T-helper 17 cell (primary cell): ENCODE results near the gene LDHAL6B. TPM values are rescaled to one million over a fixed set of nuclear protein-coding genes. Genes with fewer than 3 reads are reported as not detected.

ENCODE experiments used
- ATAC-seq: fragments of 150-1000 bp; cut with Tn5 transposase; 2 replicates; pipeline ENCODE4 v1.10.0; 2021; ENCODE audit warnings: mild to moderate bottlenecking, moderate library complexity
- DNase-seq, 3 donors: peaks; one replicate each; pipeline versions ENCODE4 v3.0.0 to v3.0.0-alpha.2; 2020 to 2021
- H3K9me3 ChIP-seq: one replicate; pipeline ENCODE4 v1.7.0; 2013; ENCODE audit warnings: low read length, mild to moderate bottlenecking; ENCODE audit not compliant: control insufficient read depth, poor library complexity, severe bottlenecking
- H3K27ac Mint-ChIP-seq: one replicate; pipeline ENCODE4 v1.8.0; 2022; ENCODE audit warnings: mild to moderate bottlenecking, moderate library complexity, mixed read lengths
- H3K27me3 Mint-ChIP-seq: one replicate; pipeline ENCODE4 v1.8.0; 2022; ENCODE audit warnings: mixed read lengths
- H3K36me3 Mint-ChIP-seq: one replicate; pipeline ENCODE4 v1.8.0; 2022; ENCODE audit warnings: low read depth, mixed read lengths
- H3K4me1 Mint-ChIP-seq: one replicate; pipeline ENCODE4 v1.8.0; 2022; ENCODE audit warnings: mild to moderate bottlenecking, mixed read lengths
- H3K4me3 Mint-ChIP-seq: one replicate; pipeline ENCODE4 v1.8.0; 2022; ENCODE audit warnings: mild to moderate bottlenecking, moderate library complexity, mixed read lengths
- total RNA-seq, 4 donors: library from RNA in 2 of 4; stranded (reverse) in 2 of 4; gene quantifications; one replicate each; pipeline ENCODE4 v1.2.3 and lab custom pipeline; 2022 to 2026

The LDHAL6B gene
- total RNA-seq, 2 donors from 2014 or later: not detected

GRCh38 chr15:59186501-59186900 is 20.1 kb upstream of the LDHAL6B start:
- ATAC-seq (no peak), DNase-seq (no peak)
- Mint-ChIP-seq H3K4me1 (no peaks in the 10 kb centered on the region), H3K36me3 (peaks cover 3% of the 10 kb centered on the region), H3K4me3 (no peak overlapping the region), H3K27me3 (peaks cover 13% of the 10 kb centered on the region), H3K27ac (no peak overlapping the region)
- no peaks in the 10 kb centered on the region for H3K9me3 ChIP-seq

DNA sequence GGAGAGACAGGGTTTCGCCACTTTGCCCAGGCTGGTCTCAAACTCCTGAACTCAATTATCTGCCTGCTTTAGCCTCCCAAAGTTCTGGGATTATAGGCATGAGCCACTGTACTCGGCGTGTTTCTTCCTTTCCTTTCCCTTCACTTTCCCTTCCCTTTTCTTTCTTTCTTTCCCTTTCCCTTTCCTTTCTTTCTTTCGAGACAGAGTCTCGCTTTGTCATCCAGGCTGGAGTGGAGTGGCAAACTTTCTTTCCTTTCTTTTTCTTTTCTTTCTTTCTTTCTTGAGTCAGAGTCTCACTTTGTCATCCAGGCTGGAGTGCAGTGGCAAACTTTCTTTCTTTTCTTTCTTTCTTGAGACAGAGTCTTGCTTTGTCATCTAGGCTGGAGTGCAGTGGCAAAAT is 17.4 kb upstream of the LDHAL6B start:
- Mint-ChIP-seq H3K27ac (no peak overlapping the region), H3K36me3 (peaks cover 3% of the 10 kb centered on the region), H3K4me1 (no peaks in the 10 kb centered on the region), H3K4me3 (no peak overlapping the region), H3K27me3 (peaks cover 30% of the 10 kb centered on the region)
- DNase-seq (no peak), ATAC-seq (no peak)
- no peaks in the 10 kb centered on the region for H3K9me3 ChIP-seq

DNA sequence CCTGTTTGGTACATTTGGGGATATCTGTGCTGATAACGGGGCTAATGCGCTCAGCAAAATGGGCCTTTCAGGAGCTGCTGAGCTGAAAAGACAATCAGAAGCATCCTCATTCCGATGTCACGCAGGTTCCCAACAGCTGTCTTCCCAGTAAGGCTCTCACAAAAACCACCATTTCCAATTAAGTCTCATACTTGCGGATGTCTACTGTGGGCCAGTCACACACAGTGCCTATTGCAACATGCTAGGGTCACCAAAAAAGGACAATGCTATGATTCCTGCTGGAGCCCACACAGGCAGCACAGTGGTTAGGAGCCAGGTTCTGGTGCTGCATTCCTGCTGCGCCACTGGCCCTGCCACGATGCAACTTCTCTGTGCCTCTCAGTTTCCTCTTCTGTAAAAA is 16.4 kb upstream of the LDHAL6B start:
- no peak for ATAC-seq
- DNase-seq: no peak
- peaks cover 30% of the 10 kb centered on the region for H3K27me3 Mint-ChIP-seq
- H3K4me1 Mint-ChIP-seq: no peaks in the 10 kb centered on the region
- no peaks in the 10 kb centered on the region for H3K9me3 ChIP-seq
- H3K4me3 Mint-ChIP-seq: no peak overlapping the region
- H3K27ac Mint-ChIP-seq: no peak overlapping the region
- H3K36me3 Mint-ChIP-seq: peaks cover 3% of the 10 kb centered on the region

DNA sequence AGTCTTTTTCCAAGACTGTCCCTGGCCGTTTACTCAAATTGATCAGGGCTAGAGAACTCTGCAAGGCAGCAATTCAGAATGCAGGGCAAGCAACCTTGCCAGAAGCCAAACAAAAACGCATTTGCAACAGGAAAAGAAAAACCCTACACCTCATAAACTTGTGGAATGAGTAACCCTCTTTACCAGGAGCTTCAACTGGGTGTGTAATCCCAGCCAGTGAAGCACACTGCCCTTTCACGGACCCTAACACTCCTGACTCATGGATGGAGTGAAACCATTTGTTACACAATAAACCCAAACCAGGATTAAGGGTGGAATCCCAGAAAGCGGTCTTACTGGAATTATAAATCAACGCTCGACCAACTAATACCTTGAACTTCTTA is 14.8 kb upstream of the LDHAL6B start:
- ATAC-seq (no peak), DNase-seq (no peak)
- Mint-ChIP-seq H3K27ac (no peak overlapping the region), H3K4me3 (no peak overlapping the region), H3K27me3 (peaks cover 30% of the 10 kb centered on the region), H3K36me3 (peaks cover 3% of the 10 kb centered on the region), H3K4me1 (no peaks in the 10 kb centered on the region)
- H3K9me3 ChIP-seq: no peaks in the 10 kb centered on the region

GRCh38 chr15:59194639-59195325 is 11.9 kb upstream of the LDHAL6B start:
- no peak overlapping the region for H3K27ac Mint-ChIP-seq
- DNase-seq: no peak
- no peaks in the 10 kb centered on the region for H3K9me3 ChIP-seq
- H3K4me1 Mint-ChIP-seq: no peaks in the 10 kb centered on the region
- H3K36me3 Mint-ChIP-seq: no peaks in the 10 kb centered on the region
- no peak for ATAC-seq
- H3K27me3 Mint-ChIP-seq: peaks cover 30% of the 10 kb centered on the region
- no peak overlapping the region for H3K4me3 Mint-ChIP-seq

- Mint-ChIP-seq H3K36me3 (no peaks in the 10 kb centered on the region), H3K4me1 (no peaks in the 10 kb centered on the region), H3K4me3 (no peak overlapping the region), H3K27me3 (peaks cover 18% of the 10 kb centered on the region), H3K27ac (no peak overlapping the region)
- ATAC-seq: no peak
- no peaks in the 10 kb centered on the region for H3K9me3 ChIP-seq
- DNase-seq: no peak
Measured at GRCh38 chr15:59196416-59196815, 10.2 kb upstream of the LDHAL6B start.

DNA sequence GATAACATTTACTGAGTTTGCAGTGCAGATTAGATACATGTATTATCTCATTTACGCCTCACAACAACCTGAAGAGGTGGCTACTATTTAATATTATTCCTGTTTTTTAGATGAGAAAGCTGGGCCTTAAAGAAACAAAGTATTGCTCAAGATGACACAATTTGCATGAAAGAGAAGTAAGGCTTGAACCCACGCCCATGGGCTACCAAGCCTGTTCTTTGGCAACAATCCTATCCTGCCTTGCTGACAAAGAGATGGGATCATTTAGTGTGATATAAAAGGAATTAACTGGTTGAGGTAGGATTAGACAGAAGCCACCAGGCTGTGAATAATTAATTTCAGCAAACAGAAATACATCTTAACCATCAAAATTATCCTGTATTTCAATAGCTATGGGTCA is 9.2 kb upstream of the LDHAL6B start:
- Mint-ChIP-seq H3K27me3 (peaks cover 7% of the 10 kb centered on the region), H3K36me3 (no peaks in the 10 kb centered on the region)

GRCh38 chr15:59199626-59200465 is 6.8 kb upstream of the LDHAL6B start:
- Mint-ChIP-seq H3K36me3 (no peaks in the 10 kb centered on the region), H3K27ac (no peak overlapping the region), H3K4me1 (peaks cover 2% of the 10 kb centered on the region)

More for the DNA sequence above, 9.2 kb upstream of the LDHAL6B start:
- ATAC-seq (no peak), DNase-seq (no peak)
- Mint-ChIP-seq H3K4me1 (no peaks in the 10 kb centered on the region), H3K27ac (no peak overlapping the region), H3K4me3 (no peak overlapping the region)
- H3K9me3 ChIP-seq: no peaks in the 10 kb centered on the region

GRCh38 chr15:59200560-59200959 is 6.1 kb upstream of the LDHAL6B start:
- Mint-ChIP-seq H3K4me3 (no peak overlapping the region), H3K4me1 (peaks cover 2% of the 10 kb centered on the region), H3K36me3 (no peaks in the 10 kb centered on the region), H3K27me3 (no peaks in the 10 kb centered on the region), H3K27ac (no peak overlapping the region)
- H3K9me3 ChIP-seq: no peaks in the 10 kb centered on the region
- DNase-seq: no peak
- ATAC-seq: no peak

More at GRCh38 chr15:59199626-59200465, 6.8 kb upstream of the LDHAL6B start:
- no peaks in the 10 kb centered on the region for H3K27me3 Mint-ChIP-seq
- ATAC-seq: no peak
- H3K4me3 Mint-ChIP-seq: no peak overlapping the region
- no peak for DNase-seq
- no peaks in the 10 kb centered on the region for H3K9me3 ChIP-seq

DNA sequence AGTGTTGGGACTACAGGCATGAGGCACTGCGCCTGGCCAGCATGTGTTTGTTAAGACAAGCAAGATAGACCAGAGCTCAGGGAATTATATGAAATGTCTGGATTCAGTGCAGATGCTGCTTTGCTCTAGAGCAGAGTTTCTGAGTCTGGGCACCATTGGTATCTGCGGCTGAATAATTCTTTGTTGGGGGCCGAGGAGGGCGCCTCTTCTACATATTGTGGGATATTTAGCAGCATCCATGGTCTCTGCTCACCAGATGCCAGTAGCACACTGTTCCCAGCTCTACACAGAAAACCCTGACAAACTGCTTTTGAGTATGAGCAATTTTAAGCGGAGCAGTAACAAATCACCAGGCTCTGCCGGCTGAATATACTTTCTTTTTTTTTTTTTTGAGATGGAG is 3.6 kb upstream of the LDHAL6B start:
- ATAC-seq (no peak), DNase-seq (no peak)
- H3K9me3 ChIP-seq: no peaks in the 10 kb centered on the region
- Mint-ChIP-seq H3K27ac (no peak overlapping the region), H3K4me1 (peaks cover 5% of the 10 kb centered on the region), H3K4me3 (no peak overlapping the region), H3K27me3 (no peaks in the 10 kb centered on the region), H3K36me3 (no peaks in the 10 kb centered on the region)

DNA sequence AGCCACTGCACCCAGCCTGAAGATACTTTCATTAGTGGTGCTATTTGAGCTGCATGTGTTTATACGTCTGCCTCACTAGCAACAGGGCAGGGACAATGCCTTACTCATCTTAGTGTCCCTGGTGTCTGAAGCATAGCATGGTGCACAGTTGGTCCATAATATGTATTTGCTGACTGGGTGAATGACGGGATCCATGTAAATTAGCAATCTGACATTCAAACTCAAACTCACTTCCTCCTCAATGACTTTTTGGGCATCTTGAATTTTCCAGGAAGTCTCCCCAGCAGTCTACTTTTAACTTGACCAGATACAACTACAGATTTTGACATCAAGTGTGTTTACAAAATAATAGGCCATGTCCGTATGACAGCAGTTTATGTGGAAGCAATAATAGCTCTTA is 3.0 kb upstream of the LDHAL6B start:
- ATAC-seq: no peak
- Mint-ChIP-seq H3K4me1 (peaks cover 5% of the 10 kb centered on the region), H3K36me3 (no peaks in the 10 kb centered on the region), H3K4me3 (no peak overlapping the region), H3K27ac (no peak overlapping the region), H3K27me3 (no peaks in the 10 kb centered on the region)
- DNase-seq: no peak
- no peaks in the 10 kb centered on the region for H3K9me3 ChIP-seq

DNA sequence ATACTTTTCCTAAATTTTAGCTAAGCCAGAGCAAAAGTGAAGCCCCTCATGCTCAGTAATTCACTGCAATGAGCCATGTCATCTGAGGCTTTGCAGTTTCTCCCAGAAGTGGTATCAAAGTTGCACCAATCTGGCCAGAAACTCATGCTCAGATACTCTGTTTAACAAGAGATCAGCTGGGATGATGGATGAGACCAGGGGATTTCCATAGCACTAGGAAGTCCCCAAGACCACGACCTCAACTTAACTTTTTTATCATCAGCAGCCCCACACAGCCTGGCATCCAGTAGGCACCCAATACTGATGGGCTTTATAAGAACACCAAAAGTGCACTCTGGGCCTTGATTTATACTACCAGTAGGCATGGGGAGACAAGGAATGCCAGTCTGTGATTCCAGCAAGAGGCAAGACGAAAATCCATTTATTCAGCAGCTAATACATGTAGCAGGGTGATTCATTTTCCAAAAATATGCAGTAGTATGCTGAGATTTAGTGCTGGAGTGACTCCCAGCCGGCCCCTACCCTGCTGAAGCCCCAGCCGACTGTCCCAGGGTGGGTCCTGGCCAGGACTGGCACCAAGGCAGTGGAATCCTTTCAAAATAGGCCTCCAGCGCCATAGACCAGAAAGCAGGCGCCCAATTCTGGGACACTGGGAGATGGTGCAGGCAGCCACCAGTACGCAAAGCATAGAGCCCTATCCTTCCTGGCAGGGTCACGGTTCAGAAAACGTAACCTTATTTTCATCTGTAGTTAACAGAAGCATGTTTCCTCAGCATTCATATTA is 612 bp upstream of the LDHAL6B start:
- Mint-ChIP-seq H3K4me3 (no peak overlapping the region), H3K4me1 (peaks cover 5% of the 10 kb centered on the region), H3K36me3 (no peaks in the 10 kb centered on the region), H3K27ac (no peak overlapping the region), H3K27me3 (no peaks in the 10 kb centered on the region)
- ATAC-seq (no peak), DNase-seq (no peak)
- no peaks in the 10 kb centered on the region for H3K9me3 ChIP-seq

DNA sequence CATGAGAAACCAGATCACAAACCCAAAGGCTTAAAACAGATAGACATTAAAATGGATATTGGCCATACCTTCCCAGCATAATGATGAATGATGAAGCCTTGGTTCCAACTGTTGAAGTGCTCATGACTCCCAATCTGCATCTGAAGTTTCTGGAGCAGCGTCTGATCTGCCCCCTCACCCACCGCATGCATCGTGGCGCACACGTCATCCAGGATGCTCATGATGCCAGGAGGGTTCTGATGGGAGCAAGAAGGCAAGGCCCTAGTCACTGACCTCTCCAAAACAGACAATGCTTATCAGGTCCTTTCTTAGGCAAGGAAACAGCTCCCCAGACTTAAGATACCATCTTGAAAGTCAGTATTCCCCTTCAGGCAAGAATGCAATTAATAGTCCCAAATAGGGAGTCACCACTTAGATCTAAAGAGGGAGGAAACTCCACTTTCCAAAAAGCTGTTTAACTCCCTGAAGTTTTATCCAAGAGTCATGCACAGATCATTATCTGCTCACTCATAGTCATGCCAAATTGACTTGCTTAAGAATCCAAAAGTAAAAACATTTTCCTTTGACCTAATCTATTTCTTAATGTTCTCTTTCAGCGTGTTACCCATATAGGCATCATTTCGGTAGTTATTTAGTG is 2.1 kb downstream of the LDHAL6B start:
- DNase-seq (no peak), ATAC-seq (no peak)
- no peak overlapping the region for H3K4me3 Mint-ChIP-seq
- H3K9me3 ChIP-seq: no peaks in the 10 kb centered on the region
- H3K27ac Mint-ChIP-seq: no peak overlapping the region
- peaks cover 10% of the 10 kb centered on the region for H3K27me3 Mint-ChIP-seq
- H3K36me3 Mint-ChIP-seq: no peaks in the 10 kb centered on the region
- H3K4me1 Mint-ChIP-seq: peaks cover 5% of the 10 kb centered on the region
